H1 (cell line): ENCODE measurements around the gene PDE4B. TPM values are rescaled to one million over a fixed set of nuclear protein-coding genes. Genes with fewer than 3 reads are reported as not detected.

Experiments
- CTCF ChIA-PET: fragments of 300-600 bp; sonication (Branson Sonifier 250); formaldehyde crosslinking; loops from one replicate; lab custom pipeline; 2021; ENCODE audit not compliant: partially characterized antibody; lab: Charles Lee
- POLR2A ChIA-PET: fragments of 300-600 bp; sonication (Branson Sonifier 250); formaldehyde crosslinking; loops from one replicate; lab custom pipeline; 2021; ENCODE audit warnings: inconsistent platforms; ENCODE audit not compliant: partially characterized antibody; lab: Charles Lee
- DNase-seq, 2 experiments: peaks; one replicate each; pipeline versions ENCODE4 v3.0.0 to v3.0.0-alpha.2; 2010 to 2022; ENCODE audit warnings: low spot score in 2 of 2, low read depth in 1 of 2, mixed read lengths in 1 of 2
- FAIRE-seq: peaks from 2 replicates; lab custom pipeline; 2011; peaks lifted over from hg19 to GRCh38; lab: Jason Lieb, UNC
- H2AFZ ChIP-seq: 2 replicates; pipeline ENCODE4 v1.8.1; 2012; ENCODE audit warnings: low read length, inconsistent platforms
- H2AK5ac ChIP-seq: 2 replicates; pipeline ENCODE4 v1.6.1; 2013; ENCODE audit warnings: low read depth, low read length
- H2BK120ac ChIP-seq: replicated peaks from 2 replicates; pipeline ENCODE3; 2013; ENCODE audit warnings: low read depth, low read length, inconsistent platforms
- H2BK12ac ChIP-seq: 2 replicates; pipeline ENCODE4 v1.6.1; 2013; ENCODE audit warnings: low read depth, low read length
- H2BK15ac ChIP-seq: 2 replicates; pipeline ENCODE4 v1.6.1; 2013; ENCODE audit warnings: low read length
- H2BK20ac ChIP-seq: 2 replicates; pipeline ENCODE4 v1.6.1; 2013; ENCODE audit warnings: low read length
- H2BK5ac ChIP-seq: 2 replicates; pipeline ENCODE4 v1.6.1; 2013; ENCODE audit warnings: low read depth, low read length
- H3K14ac ChIP-seq: 2 replicates; pipeline ENCODE4 v1.6.1; 2013; ENCODE audit warnings: inconsistent platforms; ENCODE audit not compliant: insufficient read length
- H3K18ac ChIP-seq: 2 replicates; pipeline ENCODE4 v1.6.1; 2013; ENCODE audit warnings: low read length; ENCODE audit errors: extremely low read depth
- H3K23ac ChIP-seq: 2 replicates; pipeline ENCODE4 v1.6.1; 2013; ENCODE audit warnings: inconsistent platforms; ENCODE audit not compliant: insufficient read length
- H3K23me2 ChIP-seq: 2 replicates; pipeline ENCODE4 v1.6.1; 2013; ENCODE audit warnings: low read depth, low read length
- H3K27ac ChIP-seq: 2 replicates; pipeline ENCODE4 v1.6.1; 2011; ENCODE audit warnings: low read depth, low read length, inconsistent platforms
- H3K27me3 ChIP-seq, 4 experiments: replicated peaks in 1 of 4; 1 replicate in 1 of 4; 2 replicates in 3 of 4; pipeline versions ENCODE4 v1.6.1 to v1.8.1; 2011 to 2013; ENCODE audit warnings: low read length in 3 of 4, mild to moderate bottlenecking in 3 of 4, inconsistent platforms in 2 of 4, mixed read lengths in 2 of 4, moderate library complexity in 1 of 4; ENCODE audit not compliant: control insufficient read depth in 3 of 4, insufficient read depth in 3 of 4; ENCODE audit errors: extremely low read depth in 1 of 4
- H3K36me3 ChIP-seq, 4 experiments: 2 replicates each; pipeline versions ENCODE4 v1.6.1 to v1.8.1; 2011 to 2013; ENCODE audit warnings: mild to moderate bottlenecking in 4 of 4, low read length in 3 of 4, moderate library complexity in 2 of 4, control low read depth in 1 of 4, inconsistent platforms in 1 of 4; ENCODE audit not compliant: insufficient read depth in 4 of 4, control insufficient read depth in 2 of 4
- H3K4ac ChIP-seq: replicated peaks from 2 replicates; pipeline ENCODE3; 2013; ENCODE audit warnings: low read length, low read depth, mixed read lengths, inconsistent platforms; ENCODE audit not compliant: insufficient read length
- H3K4me1 ChIP-seq, 4 experiments: replicated peaks in 1 of 4; 1 replicate in 1 of 4; 2 replicates in 3 of 4; pipeline versions ENCODE4 v1.6.1 to v1.8.1; 2011 to 2013; ENCODE audit warnings: low read length in 3 of 4, inconsistent platforms in 2 of 4, mixed read lengths in 1 of 4; ENCODE audit not compliant: insufficient read depth in 4 of 4, control insufficient read depth in 3 of 4
- H3K4me2 ChIP-seq, 2 experiments: 2 replicates each; pipeline versions ENCODE4 v1.6.1 to v1.8.1; 2011 to 2013; ENCODE audit warnings: low read depth in 2 of 2, low read length in 2 of 2, control low read depth in 1 of 2, inconsistent platforms in 1 of 2, mild to moderate bottlenecking in 1 of 2; ENCODE audit not compliant: insufficient read depth in 1 of 2
- H3K4me3 ChIP-seq, 4 experiments: fragments of 200-600, 300-600 bp in 1 of 4; sonication (generic), shearing (Covaris generic), sonication (Bioruptor Twin) in 1 of 4; 2 replicates each; pipeline versions ENCODE4 v1.5.1 to v1.8.1; 2011 to 2016; ENCODE audit warnings: low read length in 4 of 4, low read depth in 3 of 4, control low read depth in 2 of 4, inconsistent platforms in 2 of 4, mild to moderate bottlenecking in 2 of 4, mixed read lengths in 1 of 4, moderate library complexity in 1 of 4; ENCODE audit not compliant: insufficient read depth in 2 of 4; ENCODE audit errors: extremely low read depth in 1 of 4
- H3K56ac ChIP-seq: replicated peaks from 2 replicates; pipeline ENCODE3; 2013; ENCODE audit warnings: low read depth, mild to moderate bottlenecking, mixed read lengths, low read length, inconsistent platforms; ENCODE audit not compliant: insufficient read length
- H3K79me1 ChIP-seq: 2 replicates; pipeline ENCODE4 v1.6.1; 2013; ENCODE audit warnings: low read depth, low read length, control low read depth
- H3K79me2 ChIP-seq, 2 experiments: 2 replicates each; pipeline versions ENCODE4 v1.6.1 to v1.8.1; 2012 to 2013; ENCODE audit warnings: low read length in 2 of 2, mild to moderate bottlenecking in 2 of 2, inconsistent platforms in 1 of 2; ENCODE audit not compliant: insufficient read depth in 2 of 2, control insufficient read depth in 1 of 2
- H3K9ac ChIP-seq, 4 experiments: replicated peaks in 1 of 4; 1 replicate in 1 of 4; 2 replicates in 3 of 4; pipeline versions ENCODE4 v1.6.1 to v1.8.1; 2011 to 2013; ENCODE audit warnings: low read depth in 3 of 4, low read length in 3 of 4, control low read depth in 2 of 4, mild to moderate bottlenecking in 2 of 4, moderate library complexity in 2 of 4, inconsistent platforms in 1 of 4; ENCODE audit errors: extremely low read depth in 1 of 4
- H3K9me3 ChIP-seq, 2 experiments: 2 replicates each; pipeline versions ENCODE4 v1.6.1 to v1.8.1; 2012 to 2013; ENCODE audit warnings: mild to moderate bottlenecking in 2 of 2, moderate library complexity in 2 of 2, control low read depth in 1 of 2, inconsistent platforms in 1 of 2, low read depth in 1 of 2, low read length in 1 of 2, mixed read lengths in 1 of 2; ENCODE audit not compliant: insufficient read depth in 2 of 2
- H4K20me1 ChIP-seq, 2 experiments: replicated peaks in 1 of 2; 2 replicates each; pipeline versions ENCODE3 to v1.8.1; 2011 to 2013; ENCODE audit warnings: inconsistent platforms in 2 of 2, low read length in 2 of 2, mild to moderate bottlenecking in 1 of 2; ENCODE audit not compliant: insufficient read depth in 2 of 2, control insufficient read depth in 1 of 2
- H4K5ac ChIP-seq: 2 replicates; pipeline ENCODE4 v1.6.1; 2013; ENCODE audit warnings: low read length, low read depth, mixed read lengths, inconsistent platforms; ENCODE audit not compliant: insufficient read length
- H4K8ac ChIP-seq: 2 replicates; pipeline ENCODE4 v1.8.0; 2013; ENCODE audit warnings: mild to moderate bottlenecking, moderate library complexity, low read length, inconsistent platforms; ENCODE audit not compliant: insufficient read depth; ENCODE audit errors: extremely low read depth
- H4K91ac ChIP-seq: replicated peaks from 2 replicates; pipeline ENCODE3; 2013; ENCODE audit warnings: low read length, mixed read lengths, inconsistent platforms; ENCODE audit not compliant: insufficient read length
- EP300 ChIP-seq, 2 experiments: IDR thresholded peaks; 1 replicate in 1 of 2; 2 replicates in 1 of 2; pipeline ENCODE4 v1.6.1; 2011 to 2012; ENCODE audit warnings: low read depth in 2 of 2, low read length in 2 of 2, mild to moderate bottlenecking in 2 of 2, borderline replicate concordance in 1 of 2, inconsistent platforms in 1 of 2, moderate library complexity in 1 of 2
- KDM1A ChIP-seq: fragments of 200-600, 300-600 bp; sonication (generic); IDR thresholded peaks from 2 replicates; pipeline ENCODE4 v1.7.1; 2016; ENCODE audit warnings: mild to moderate bottlenecking, low read length, borderline replicate concordance
- POLR2A ChIP-seq, 2 experiments: IDR thresholded peaks; 1 replicate in 1 of 2; 2 replicates in 1 of 2; pipeline ENCODE4 v1.6.1; 2011; ENCODE audit warnings: low read depth in 2 of 2, low read length in 2 of 2, mild to moderate bottlenecking in 2 of 2; ENCODE audit errors: control extremely low read depth in 1 of 2
- RBBP5 ChIP-seq: IDR thresholded peaks from 2 replicates; pipeline ENCODE4 v1.7.1; 2012; ENCODE audit warnings: low read depth, mild to moderate bottlenecking, inconsistent platforms, low read length, moderate library complexity, borderline replicate concordance
- SIRT6 ChIP-seq: IDR thresholded peaks from one replicate; pipeline ENCODE4 v1.7.1; 2012; ENCODE audit warnings: low read length, inconsistent platforms
- TAF1 ChIP-seq: IDR thresholded peaks from 2 replicates; pipeline ENCODE4 v1.6.1; 2011; ENCODE audit warnings: mild to moderate bottlenecking, low read depth, low read length
- polyA plus RNA-seq, 7 experiments: library from polyadenylated mRNA; depleted of rRNA in 3 of 7; stranded (reverse) in 5 of 7; unstranded in 2 of 7; fragments of >200 nt in 5 of 7; fragments of 200-250 nt in 2 of 7; gene quantifications; 1 replicate in 5 of 7; 2 replicates in 1 of 7; 4 replicates in 1 of 7; pipeline versions ENCODE4 v1.2.1 to v1.2.3, GENCODE V29; 2011 to 2013; ENCODE audit warnings: missing spikeins in 2 of 7, mixed read lengths in 2 of 7
- total RNA-seq: library from RNA; stranded (reverse); fragmentation: NEBNext Ultra II Directional; extraction: Animal tissue kit (Norgen Biotek cat#: 25700); gene quantifications from 2 replicates; pipeline ENCODE4 v1.2.1, GENCODE V29; 2021

The PDE4B gene
- total and polyA plus RNA-seq, 2 of the 8 experiments (the other 6 are each of a cell fraction or from before 2014, with no cell fraction given) = 5.0 to 15.1 TPM

- no peak overlapping the region for H2BK5ac ChIP-seq
- no peak overlapping the region for H2BK15ac ChIP-seq
- no peak overlapping the region for H3K23ac ChIP-seq
- DNase-seq = no peak
- H3K79me2 ChIP-seq = no peaks in the 10 kb centered on the region
- no peak overlapping the region for H3K27ac ChIP-seq
- H3K23me2 ChIP-seq = no peaks in the 10 kb centered on the region
- H4K8ac ChIP-seq = no peak overlapping the region
- H2BK12ac ChIP-seq = no peak overlapping the region
- H3K14ac ChIP-seq = no peak overlapping the region
- H4K91ac ChIP-seq = no peak overlapping the region
- no peaks in the 10 kb centered on the region for H3K79me1 ChIP-seq
- no peak overlapping the region for H2AK5ac ChIP-seq
- H3K4ac ChIP-seq = no peak overlapping the region
- no peak overlapping the region for H2AFZ ChIP-seq
- CTCF ChIA-PET = no interaction called here
- no peak overlapping the region for H3K56ac ChIP-seq
- H3K4me1 ChIP-seq = no peaks in the 10 kb centered on the region
- no peak overlapping the region for H3K4me3 ChIP-seq
- H3K36me3 ChIP-seq = no peaks in the 10 kb centered on the region
- no peak overlapping the region for H3K4me2 ChIP-seq
- H3K9me3 ChIP-seq = no peaks in the 10 kb centered on the region
- no peak overlapping the region for H2BK20ac ChIP-seq
- no peak overlapping the region for H4K5ac ChIP-seq
- H3K18ac ChIP-seq = no peak overlapping the region
- no peak for FAIRE-seq
- no peak overlapping the region for H3K9ac ChIP-seq
- H2BK120ac ChIP-seq = no peak overlapping the region
- no peaks in the 10 kb centered on the region for H3K27me3 ChIP-seq
- POLR2A ChIA-PET = no interaction called here
- H4K20me1 ChIP-seq = no peaks in the 10 kb centered on the region
- TF ChIP-seq TAF1 (no peak), KDM1A (no peak), RBBP5 (no peak), EP300 (IDR thresholded peaks at IDR 0.05; ENCODE audit: borderline replicate concordance in 1 of 2, low read depth in 2 of 2, low read length in 2 of 2) (no peak), SIRT6 (no peak), POLR2A (IDR thresholded peaks at IDR 0.05; ENCODE audit: control extremely low read depth in 1 of 2, low read depth in 2 of 2, low read length in 2 of 2) (no peak)
Measured at GRCh38 chr1:65764052-65764451, 28.6 kb upstream of the PDE4B start.
